Hepatocyte (in vitro differentiated cells): ENCODE data around the gene HELZ2. TPM values are rescaled to one million over a fixed set of nuclear protein-coding genes. Genes with fewer than 3 reads are reported as not detected.

Source experiments
- DNase-seq: peaks from one replicate; pipeline ENCODE4 v3.0.0-alpha.2; 2016; ENCODE audit warnings: low spot score
- H2AFZ ChIP-seq: fragments of 200-600 bp; sonication (generic); 2 replicates; pipeline ENCODE4 v1.6.0; 2016; ENCODE audit warnings: antibody characterized with exemption, mild to moderate bottlenecking
- H3K27ac ChIP-seq: fragments of 200-600 bp; sonication (generic); 2 replicates; pipeline ENCODE4 v1.5.1; 2016; ENCODE audit warnings: mild to moderate bottlenecking
- H3K27me3 ChIP-seq: fragments of 200-600 bp; sonication (generic); 2 replicates; pipeline ENCODE4 v1.6.1; 2016
- H3K36me3 ChIP-seq: fragments of 200-600 bp; sonication (generic); replicated peaks from 2 replicates; pipeline ENCODE4 v1.5.1; 2016; ENCODE audit warnings: low read depth; ENCODE audit not compliant: insufficient read depth
- H3K4me1 ChIP-seq: fragments of 200-600 bp; sonication (generic); 2 replicates; pipeline ENCODE4 v1.5.1; 2016; ENCODE audit warnings: mild to moderate bottlenecking, moderate library complexity; ENCODE audit not compliant: insufficient read depth
- H3K4me2 ChIP-seq: fragments of 200-600 bp; sonication (generic); 2 replicates; pipeline ENCODE4 v1.6.0; 2016
- H3K4me3 ChIP-seq: fragments of 200-600 bp; sonication (generic); 2 replicates; pipeline ENCODE4 v1.5.1; 2016; ENCODE audit warnings: mild to moderate bottlenecking
- H3K79me2 ChIP-seq: fragments of 200-600 bp; sonication (generic); 2 replicates; pipeline ENCODE4 v1.6.0; 2017; ENCODE audit warnings: mild to moderate bottlenecking
- H3K9me2 ChIP-seq: fragments of 200-600 bp; sonication (generic); replicated peaks from 2 replicates; pipeline ENCODE4 v1.6.0; 2017; ENCODE audit warnings: mild to moderate bottlenecking; ENCODE audit not compliant: insufficient read depth
- H3K9me3 ChIP-seq: fragments of 200-600 bp; sonication (generic); 2 replicates; pipeline ENCODE4 v1.5.1; 2016; ENCODE audit warnings: low read depth, mild to moderate bottlenecking
- H4K20me1 ChIP-seq: fragments of 200-600 bp; sonication (generic); 2 replicates; pipeline ENCODE4 v1.6.0; 2016; ENCODE audit warnings: mild to moderate bottlenecking; ENCODE audit not compliant: insufficient read depth, poor library complexity, severe bottlenecking
- CTCF ChIP-seq: fragments of 200-600 bp; sonication (generic); IDR thresholded peaks from 2 replicates; pipeline ENCODE4 v1.5.1; 2016; ENCODE audit warnings: antibody characterized with exemption, mild to moderate bottlenecking; ENCODE audit not compliant: poor library complexity
- EZH2 ChIP-seq: fragments of 200-600 bp; sonication (generic); IDR thresholded peaks from 2 replicates; pipeline ENCODE4 v1.6.1; 2016; ENCODE audit warnings: antibody characterized with exemption, mild to moderate bottlenecking, borderline replicate concordance
- EZH2phosphoT487 ChIP-seq: fragments of 200-600 bp; sonication (generic); IDR thresholded peaks from one replicate; pipeline ENCODE4 v1.6.1; 2018; ENCODE audit warnings: antibody characterized with exemption, mild to moderate bottlenecking, low read depth, moderate library complexity; ENCODE audit not compliant: unreplicated experiment, severe bottlenecking
- WGBS: methylation state at CpG from one replicate; pipeline ENCODE4 v1.1.6; 2016; ENCODE audit warnings: low lambda C conversion rate; ENCODE audit errors: missing lambda C conversion rate; 5-methylcytosine and 5-hydroxymethylcytosine counted together
- polyA plus RNA-seq: library from polyadenylated mRNA; unstranded; fragments of >200 nt; fragmentation: Nextera tagmentation; extraction: Ambion mirVana; gene quantifications from 2 replicates; pipeline ENCODE4 v1.2.1, GENCODE V29; 2016
- total RNA-seq: library from RNA; depleted of rRNA; stranded (reverse); fragments of >200 nt; gene quantifications from 2 replicates; pipeline ENCODE4 v1.2.3, GENCODE V29; 2014

The HELZ2 gene
- total and polyA plus RNA-seq, 2 experiments from 2014 or later = 4.6 to 17.0 TPM

GRCh38 chr20:63589261-63590217 is 15.5 kb upstream of the HELZ2 start:
- Histone ChIP-seq H3K4me3 (no peak overlapping the region), H3K9me2 (no peaks in the 10 kb centered on the region), H3K27ac (no peak overlapping the region), H3K79me2 (no peaks in the 10 kb centered on the region), H3K9me3 (no peaks in the 10 kb centered on the region), H3K36me3 (no peaks in the 10 kb centered on the region), H2AFZ (no peak overlapping the region), H3K4me1 (no peaks in the 10 kb centered on the region), H4K20me1 (no peaks in the 10 kb centered on the region), H3K27me3 (no peaks in the 10 kb centered on the region), H3K4me2 (no peak overlapping the region)
- TF ChIP-seq EZH2 = no peak
- no peak for TF ChIP-seq EZH2phosphoT487
- TF ChIP-seq CTCF = no peak
- WGBS = 94% methylated on average over 32 of the region's 38 CpGs
- no peak for DNase-seq

GRCh38 chr20:63588641-63589041 is 14.6 kb upstream of the HELZ2 start:
- Histone ChIP-seq H3K4me2 (no peak overlapping the region), H2AFZ (no peak overlapping the region), H3K27me3 (no peaks in the 10 kb centered on the region), H3K36me3 (no peaks in the 10 kb centered on the region), H3K27ac (no peak overlapping the region), H3K79me2 (no peaks in the 10 kb centered on the region), H3K9me3 (no peaks in the 10 kb centered on the region), H4K20me1 (no peaks in the 10 kb centered on the region), H3K4me3 (no peak overlapping the region), H3K4me1 (no peaks in the 10 kb centered on the region), H3K9me2 (no peaks in the 10 kb centered on the region)
- TF ChIP-seq EZH2phosphoT487 (no peak), EZH2 (no peak)
- WGBS = 96% methylated on average over 11 of the region's 11 CpGs
- DNase-seq = no peak

- H3K9me3 ChIP-seq = no peaks in the 10 kb centered on the region
- no peak for DNase-seq
- H3K36me3 ChIP-seq = no peaks in the 10 kb centered on the region
- H3K9me2 ChIP-seq = no peaks in the 10 kb centered on the region
- H3K4me2 ChIP-seq = no peak overlapping the region
- no peaks in the 10 kb centered on the region for H4K20me1 ChIP-seq
- H3K79me2 ChIP-seq = no peaks in the 10 kb centered on the region
- H3K27me3 ChIP-seq = no peaks in the 10 kb centered on the region
- TF ChIP-seq EZH2 = no peak
- no peak for TF ChIP-seq EZH2phosphoT487
- no peak for TF ChIP-seq CTCF
- no peak overlapping the region for H2AFZ ChIP-seq
- no peak overlapping the region for H3K27ac ChIP-seq
- WGBS = 82% methylated on average over 19 of the region's 19 CpGs
- H3K4me3 ChIP-seq = no peak overlapping the region
- no peaks in the 10 kb centered on the region for H3K4me1 ChIP-seq
These were observed 13.9 kb upstream of the HELZ2 start for GRCh38 chr20:63587776-63588591.

- no peak overlapping the region for H3K27ac ChIP-seq
- no peaks in the 10 kb centered on the region for H4K20me1 ChIP-seq
- no peak overlapping the region for H3K4me2 ChIP-seq
- no peaks in the 10 kb centered on the region for H3K79me2 ChIP-seq
- no peak overlapping the region for H3K4me3 ChIP-seq
- H2AFZ ChIP-seq = no peak overlapping the region
- H3K4me1 ChIP-seq = no peaks in the 10 kb centered on the region
- 91% methylated on average over 12 of the region's 12 CpGs for WGBS
- H3K9me3 ChIP-seq = no peaks in the 10 kb centered on the region
- no peaks in the 10 kb centered on the region for H3K27me3 ChIP-seq
- H3K36me3 ChIP-seq = no peaks in the 10 kb centered on the region
- no peaks in the 10 kb centered on the region for H3K9me2 ChIP-seq
- DNase-seq = no peak
- TF ChIP-seq EZH2 = no peak
- no peak for TF ChIP-seq CTCF
- TF ChIP-seq EZH2phosphoT487 = no peak
These were observed 13.2 kb upstream of the HELZ2 start for GRCh38 chr20:63587256-63587655.
